ENCODE data around the gene DHRS4. TPM values are rescaled to one million over a fixed set of nuclear protein-coding genes. Genes with fewer than 3 reads are reported as not detected.

DHRS4 gene
- total and polyA plus RNA-seq, 2 of the 13 experiments (the other 11 are each of a cell fraction or from before 2014, with no cell fraction given) = 23.9 to 45.1 TPM

DNA sequence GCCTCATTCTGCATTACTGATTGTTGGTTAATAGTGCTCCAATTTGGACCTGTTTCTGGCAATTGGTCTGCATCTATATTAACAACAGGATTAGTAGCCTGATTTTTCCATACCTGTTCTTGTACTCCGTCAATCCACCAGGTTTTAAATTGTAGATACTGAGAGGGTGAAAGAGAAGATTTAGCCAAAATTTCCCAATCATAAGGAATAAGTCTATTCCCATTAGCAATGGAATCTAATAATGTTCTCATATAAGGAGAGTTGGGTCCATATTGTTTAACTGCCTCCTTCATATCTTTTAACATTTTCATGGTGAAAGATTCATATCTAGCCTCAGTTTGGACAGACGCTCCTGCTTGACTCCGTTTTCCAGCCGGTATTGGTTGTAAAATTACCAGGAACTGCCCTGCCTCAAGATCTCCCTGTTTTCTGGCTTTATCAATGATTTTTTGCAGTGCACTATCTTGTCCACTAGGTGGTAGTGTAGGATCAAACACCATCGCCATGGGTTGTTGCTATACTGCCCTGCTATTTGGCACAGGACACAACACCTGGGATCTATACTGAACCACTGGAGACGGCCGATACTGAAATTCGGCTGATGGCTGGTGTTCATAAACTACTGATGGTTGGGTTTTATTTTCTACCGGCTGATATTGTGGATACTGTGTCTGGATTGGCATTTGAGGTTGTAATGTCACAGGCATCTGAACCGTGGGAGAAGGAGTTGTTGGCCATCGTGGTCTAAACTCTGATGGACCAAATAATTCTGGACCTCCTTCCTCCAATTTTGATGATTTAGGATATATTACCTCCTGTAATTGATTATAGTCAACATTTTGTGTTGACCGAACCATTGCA lies 60.3 kb downstream of the DHRS4 start (continued):
- peak; percentile 53; the same call in 1 of the 2 replicates for TF ChIP-seq STAT6 (CRISPR knock-in tag; IDR thresholded peaks at IDR 0.05; ENCODE audit: borderline replicate concordance)
- TF ChIP-seq, protein P1, sequence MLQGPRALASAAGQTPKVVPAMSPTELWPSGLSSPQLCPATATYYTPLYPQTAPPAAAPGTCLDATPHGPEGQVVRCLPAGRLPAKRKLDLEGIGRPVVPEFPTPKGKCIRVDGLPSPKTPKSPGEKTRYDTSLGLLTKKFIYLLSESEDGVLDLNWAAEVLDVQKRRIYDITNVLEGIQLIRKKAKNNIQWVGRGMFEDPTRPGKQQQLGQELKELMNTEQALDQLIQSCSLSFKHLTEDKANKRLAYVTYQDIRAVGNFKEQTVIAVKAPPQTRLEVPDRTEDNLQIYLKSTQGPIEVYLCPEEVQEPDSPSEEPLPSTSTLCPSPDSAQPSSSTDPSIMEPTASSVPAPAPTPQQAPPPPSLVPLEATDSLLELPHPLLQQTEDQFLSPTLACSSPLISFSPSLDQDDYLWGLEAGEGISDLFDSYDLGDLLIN (CRISPR knock-in tag; IDR thresholded peaks at IDR 0.05; ENCODE audit: borderline replicate concordance) = 0 out of 2 replicates have a peak, but pooled peaks have one; percentile 37
- no peak for TF ChIP-seq PRDM10 (CRISPR knock-in tag; IDR thresholded peaks at IDR 0.05; ENCODE audit: low read depth)
- no peak; the same call in 1 of the 2 replicates for TF ChIP-seq ZNF672 (CRISPR knock-in tag; IDR thresholded peaks at IDR 0.05)
- no peak for TF ChIP-seq ZNF557 (CRISPR knock-in tag; IDR thresholded peaks at IDR 0.05)
- no peak for TF ChIP-seq MED8 (CRISPR knock-in tag; IDR thresholded peaks at IDR 0.05; ENCODE audit: insufficient replicate concordance)
- TF ChIP-seq MEF2D (CRISPR knock-in tag; IDR thresholded peaks at IDR 0.05) = no peak
- no peak for TF ChIP-seq ZNF878 (CRISPR knock-in tag; IDR thresholded peaks at IDR 0.05)
- no peak for TF ChIP-seq TIGD3 (CRISPR knock-in tag; IDR thresholded peaks at IDR 0.05; ENCODE audit: borderline replicate concordance)
- TF ChIP-seq RFXAP (CRISPR knock-in tag; IDR thresholded peaks at IDR 0.05; ENCODE audit: borderline replicate concordance) = peak; percentile 46; the same call in 1 of the 2 replicates
- TF ChIP-seq ZNF296 (CRISPR knock-in tag; conservative IDR thresholded peaks at IDR 0.05) = no peak
- peak; percentile 42; the same call in 1 of the 2 replicates for TF ChIP-seq RARG (CRISPR knock-in tag; IDR thresholded peaks at IDR 0.05; ENCODE audit: low read depth)
- peak in 1 of 2 experiments; percentile 11; a peak in 1 of 4 replicates for TF ChIP-seq EP300 (IDR thresholded peaks at IDR 0.05; ENCODE audit: low read depth in 2 of 2, low read length in 2 of 2)
- peak; percentile 27; the same call in 1 of the 2 replicates for TF ChIP-seq EP300 (CRISPR knock-in tag; IDR thresholded peaks at IDR 0.05; ENCODE audit: borderline replicate concordance)
- TF ChIP-seq NCOA2 (CRISPR knock-in tag; IDR thresholded peaks at IDR 0.05) = no peak; the same call in 1 of the 2 replicates
- TF ChIP-seq ZNF549 (CRISPR knock-in tag; IDR thresholded peaks at IDR 0.05) = no peak
